ENCODE measurements around the gene ROR2.

The ROR2 gene

GRCh38 chr9:91782708-91783214 is 167.3 kb downstream of the ROR2 start:
- no peak overlapping the region for H3K4me3 ChIP-seq (ENCODE audit: low read depth, low read length)

DNA sequence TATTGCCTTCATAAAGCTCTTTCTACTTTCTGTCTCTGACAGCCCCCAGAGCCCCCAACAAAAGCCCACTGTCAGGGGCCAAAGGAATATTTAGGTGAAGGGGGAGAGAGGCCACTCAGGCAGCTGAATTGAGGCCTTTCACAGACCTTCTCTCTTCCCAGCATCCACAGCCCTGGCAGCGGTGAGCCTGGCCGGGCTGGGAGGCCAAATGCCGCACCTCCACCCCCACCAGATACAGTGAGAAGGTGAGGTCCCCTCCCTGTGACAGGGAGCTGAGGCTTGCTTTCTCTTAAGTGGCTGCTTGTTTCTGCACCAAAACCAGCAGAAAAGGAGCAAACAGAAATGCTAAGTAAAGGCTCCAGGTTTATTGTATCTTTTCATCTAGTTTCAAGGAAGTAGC is 168.1 kb downstream of the ROR2 start:
- no peak overlapping the region for H3K4me3 ChIP-seq (ENCODE audit: low read depth, low read length)

DNA sequence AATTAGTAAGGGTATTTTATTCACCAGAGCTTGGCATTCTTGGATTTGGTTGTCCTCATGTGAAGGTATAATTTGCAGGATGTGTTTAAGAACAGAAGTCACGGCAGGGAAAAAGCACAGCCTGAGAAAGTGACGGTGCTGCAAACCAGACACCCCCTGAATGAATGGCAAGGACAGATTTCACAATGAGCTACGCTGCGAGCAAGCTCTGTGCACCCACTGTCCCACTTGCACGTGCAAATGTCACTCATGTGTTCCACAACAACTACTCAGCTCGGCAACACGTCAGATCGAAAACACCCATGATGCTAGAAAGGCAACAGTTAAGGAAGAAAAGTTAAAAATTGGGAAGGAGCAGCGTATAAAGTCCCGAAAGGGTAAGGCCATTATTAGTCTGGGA is 168.9 kb downstream of the ROR2 start:
- H3K4me3 ChIP-seq (ENCODE audit: low read depth, low read length) = no peak overlapping the region

- H3K4me3 ChIP-seq (ENCODE audit: low read depth, low read length) = no peak overlapping the region
Measured at GRCh38 chr9:91778031-91778430, 172.0 kb downstream of the ROR2 start.

DNA sequence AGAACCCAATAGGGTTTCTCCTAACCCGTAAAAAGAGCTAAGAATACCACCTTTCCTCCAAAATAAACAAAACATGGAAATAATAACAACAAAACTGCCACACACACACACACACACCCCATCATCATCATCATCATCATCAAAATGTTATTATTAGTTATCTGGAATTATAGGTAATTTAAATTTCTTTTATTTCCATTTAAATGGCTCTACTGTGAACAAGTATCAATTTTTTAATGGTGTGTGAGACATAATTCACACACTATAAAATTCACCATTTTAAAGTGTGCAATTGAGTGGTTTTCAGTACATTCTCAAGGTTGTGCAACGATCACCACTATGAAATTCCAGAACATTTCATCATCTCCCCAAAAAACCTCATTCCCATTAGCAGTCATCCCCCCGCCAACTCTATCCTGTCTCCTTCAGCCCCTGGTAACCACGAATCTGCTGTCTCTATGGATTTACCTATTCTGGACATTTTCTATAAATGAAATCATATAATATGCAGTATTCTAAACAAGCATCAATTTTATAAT is 172.7 kb downstream of the ROR2 start:
- H3K4me3 ChIP-seq (ENCODE audit: low read depth, low read length) = no peak overlapping the region

DNA sequence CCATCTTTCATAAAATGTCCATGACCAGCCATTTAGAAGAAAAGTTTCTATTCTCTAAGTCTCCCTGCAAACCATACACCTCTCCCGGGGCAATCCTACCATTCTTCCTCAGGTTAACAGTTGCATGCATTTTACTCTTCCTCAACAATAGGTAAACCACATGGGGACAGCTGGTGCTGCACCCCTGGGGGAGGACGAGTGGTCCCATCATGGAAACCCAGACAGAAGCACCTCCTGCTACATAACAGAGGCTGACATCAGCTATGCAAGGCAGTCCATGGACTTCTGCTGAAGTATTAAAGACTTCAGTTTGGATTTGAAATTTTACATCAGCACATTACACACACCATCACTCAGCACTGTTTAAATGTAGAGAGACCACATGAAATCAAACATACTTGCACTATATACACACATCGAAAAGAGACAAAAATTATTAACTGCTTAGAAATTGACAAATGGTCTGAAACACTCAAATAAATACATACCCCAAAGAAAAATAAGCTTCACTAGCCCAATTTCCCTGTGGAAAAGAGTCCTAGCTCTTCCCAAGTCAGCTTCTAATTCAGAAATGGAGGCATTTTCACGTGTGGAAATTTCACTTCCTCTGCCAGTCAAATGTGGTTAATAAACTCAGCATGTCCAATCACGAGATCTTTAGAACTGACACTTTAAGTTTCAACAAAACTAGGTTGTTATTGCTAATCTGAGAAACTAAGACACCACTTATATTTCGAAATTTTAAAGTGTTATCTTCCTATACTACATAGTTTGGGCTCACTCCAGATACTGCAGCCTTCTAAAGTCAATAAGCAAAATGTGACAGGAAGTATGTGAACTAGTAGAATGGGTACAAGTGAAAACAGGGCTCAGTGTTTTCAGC is 173.4 kb downstream of the ROR2 start:
- no peak overlapping the region for H3K4me3 ChIP-seq (ENCODE audit: low read depth, low read length)

GRCh38 chr9:91775708-91776028 is 174.4 kb downstream of the ROR2 start:
- no peak overlapping the region for H3K4me3 ChIP-seq (ENCODE audit: low read depth, low read length)

DNA sequence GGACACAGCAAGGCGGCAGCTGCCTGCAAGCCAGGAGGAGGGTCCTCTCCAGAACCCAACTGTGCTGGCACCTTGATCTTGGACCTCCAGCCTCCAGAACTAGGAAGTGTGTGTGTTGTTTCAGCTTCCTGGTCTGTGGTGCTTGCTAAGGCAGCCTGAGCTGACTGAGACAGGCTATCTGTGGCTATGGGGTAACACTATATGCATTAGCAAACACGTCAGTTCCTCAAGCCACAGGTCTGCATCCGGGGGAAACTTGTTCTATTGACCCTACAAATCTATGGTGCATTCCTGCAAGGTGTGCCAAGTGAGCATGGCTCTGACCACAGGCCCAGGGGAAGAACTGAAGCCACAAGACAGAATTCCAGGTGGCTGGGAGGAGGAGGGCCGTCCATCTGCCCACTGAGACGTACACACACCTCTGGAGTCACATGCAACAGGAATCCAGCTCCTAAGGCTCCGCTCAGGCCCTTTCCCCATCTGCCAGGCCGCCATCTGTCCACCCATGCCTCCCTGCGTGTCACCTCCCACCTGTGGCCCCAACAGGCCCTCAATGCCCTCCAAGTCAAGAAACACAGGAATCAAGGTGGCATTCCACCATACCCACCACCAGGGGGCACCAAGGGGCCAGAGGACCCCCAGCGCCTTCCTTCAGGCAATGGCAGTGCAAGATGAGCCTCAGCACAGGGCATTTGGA is 174.9 kb downstream of the ROR2 start:
- H3K4me3 ChIP-seq (ENCODE audit: low read depth, low read length) = no peak overlapping the region

DNA sequence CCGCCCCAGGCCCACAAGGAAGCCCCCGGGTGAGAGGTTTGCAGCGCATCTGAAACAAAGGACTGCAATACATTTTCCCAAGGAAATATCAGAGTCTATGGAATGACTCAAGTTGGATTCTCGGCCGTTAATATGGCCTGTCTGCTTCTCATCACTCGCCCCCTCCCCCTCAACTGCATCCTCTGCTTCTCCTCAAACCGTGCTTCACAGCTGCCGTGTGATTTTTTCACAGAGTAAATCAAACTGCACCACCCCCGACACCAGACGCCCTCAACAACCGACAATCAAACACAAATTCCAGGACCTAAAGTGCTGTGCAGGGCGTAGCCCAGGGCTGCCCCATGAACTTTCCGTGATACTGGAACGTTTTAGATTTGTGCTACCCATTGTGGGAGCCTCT is 176.9 kb downstream of the ROR2 start:
- H3K4me3 ChIP-seq (ENCODE audit: low read depth, low read length) = no peak overlapping the region

GRCh38 chr9:91771864-91772263 is 178.2 kb downstream of the ROR2 start:
- no peak overlapping the region for H3K4me3 ChIP-seq (ENCODE audit: low read depth, low read length)

DNA sequence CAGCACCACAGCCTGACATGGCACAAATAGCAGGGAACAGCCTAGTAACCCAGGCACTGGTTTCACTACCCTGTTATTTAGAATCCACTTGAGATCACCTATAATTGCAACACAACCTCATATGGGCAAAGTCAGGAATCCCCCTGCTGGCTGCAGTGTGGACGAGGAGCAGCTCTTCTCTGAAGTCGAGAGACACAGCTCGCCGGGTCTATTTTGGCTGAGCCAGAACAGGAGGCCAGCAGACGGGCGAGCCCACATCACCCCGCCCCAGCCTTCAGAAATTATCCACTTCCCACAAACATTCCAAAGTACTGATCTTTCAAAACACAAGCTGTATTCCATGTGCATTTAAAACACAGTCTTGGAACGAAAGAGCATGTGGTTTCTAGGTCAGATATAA is 179.0 kb downstream of the ROR2 start:
- H3K4me3 ChIP-seq (ENCODE audit: low read depth, low read length) = no peak overlapping the region

GRCh38 chr9:91770229-91770628 is 179.8 kb downstream of the ROR2 start:
- H3K4me3 ChIP-seq (ENCODE audit: low read depth, low read length) = no peak overlapping the region

DNA sequence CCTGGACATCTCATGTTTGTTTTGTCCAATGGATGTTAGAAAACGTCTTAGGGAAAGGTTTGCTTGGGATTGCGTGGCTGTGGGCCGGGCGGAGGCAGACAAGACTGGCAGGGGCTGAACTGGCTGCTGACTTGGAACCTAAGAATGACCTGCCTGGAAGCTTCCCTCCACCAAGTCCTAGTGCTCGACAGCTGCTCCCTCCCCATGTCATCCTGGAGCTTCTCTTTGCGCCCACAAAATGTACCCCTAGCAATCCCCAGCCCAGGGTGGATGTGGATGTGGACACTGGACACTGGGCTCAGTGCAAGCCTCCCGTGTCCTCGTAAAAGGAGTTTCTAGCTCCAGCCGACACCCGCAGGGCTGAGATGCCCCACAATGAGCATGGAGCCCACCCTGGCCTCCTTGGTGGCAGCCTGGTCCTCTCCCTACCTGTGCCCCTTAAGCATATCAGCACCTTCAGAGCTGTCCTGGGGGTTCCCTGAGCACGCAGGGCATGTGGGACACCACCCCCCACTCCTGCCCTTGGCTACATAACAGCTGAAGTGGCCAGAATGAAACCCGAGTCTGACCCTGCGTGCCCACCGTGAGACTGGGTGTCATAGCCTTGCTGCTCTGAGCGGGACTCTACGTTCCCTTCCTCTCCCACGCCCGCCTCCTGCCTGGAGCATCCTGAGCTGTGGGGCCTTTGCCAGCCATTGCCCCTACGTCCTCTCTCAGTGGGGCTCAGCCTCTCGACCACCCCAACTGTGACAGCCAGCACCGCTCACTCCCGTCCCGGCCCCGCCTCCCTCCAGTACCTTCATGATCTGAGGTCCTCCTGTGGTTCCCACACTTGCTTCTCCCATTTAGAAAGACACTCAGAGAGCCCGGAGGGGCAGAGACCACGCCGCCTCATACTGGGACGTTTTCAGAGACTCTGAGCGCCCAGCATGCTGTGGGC is 180.8 kb downstream of the ROR2 start:
- H3K4me3 ChIP-seq (ENCODE audit: low read depth, low read length) = no peak overlapping the region

- H3K4me3 ChIP-seq (ENCODE audit: low read depth, low read length) = no peak overlapping the region
Measured at GRCh38 chr9:91768507-91768906, 181.5 kb downstream of the ROR2 start.

GRCh38 chr9:91766315-91767069 is 183.5 kb downstream of the ROR2 start:
- no peak overlapping the region for H3K4me3 ChIP-seq (ENCODE audit: low read depth, low read length)

DNA sequence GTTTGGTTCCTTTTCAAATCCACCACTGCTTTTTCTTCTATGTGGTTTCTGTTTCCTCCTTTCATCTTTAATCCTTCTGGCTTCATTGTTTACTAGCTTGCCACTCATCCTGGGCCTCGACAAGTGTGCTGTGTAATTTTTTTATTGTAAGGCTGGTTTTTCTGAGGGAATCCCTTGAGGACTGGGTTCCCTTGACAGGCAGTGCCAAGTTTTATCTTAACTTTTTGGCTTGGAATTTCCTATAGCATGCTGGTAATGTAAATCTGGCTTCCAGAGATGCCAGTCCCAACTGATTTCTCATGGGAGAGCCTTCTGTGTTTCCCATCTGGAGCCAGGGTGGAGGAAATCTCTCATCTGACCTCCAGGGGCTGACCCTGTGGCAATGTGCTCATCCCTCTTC is 184.7 kb downstream of the ROR2 start:
- no peak overlapping the region for H3K4me3 ChIP-seq (ENCODE audit: low read depth, low read length)

GRCh38 chr9:91764661-91765060 is 185.4 kb downstream of the ROR2 start:
- H3K4me3 ChIP-seq (ENCODE audit: low read depth, low read length) = no peak overlapping the region

GRCh38 chr9:91761362-91761761 is 188.7 kb downstream of the ROR2 start:
- no peak overlapping the region for H3K4me3 ChIP-seq (ENCODE audit: low read depth, low read length)

DNA sequence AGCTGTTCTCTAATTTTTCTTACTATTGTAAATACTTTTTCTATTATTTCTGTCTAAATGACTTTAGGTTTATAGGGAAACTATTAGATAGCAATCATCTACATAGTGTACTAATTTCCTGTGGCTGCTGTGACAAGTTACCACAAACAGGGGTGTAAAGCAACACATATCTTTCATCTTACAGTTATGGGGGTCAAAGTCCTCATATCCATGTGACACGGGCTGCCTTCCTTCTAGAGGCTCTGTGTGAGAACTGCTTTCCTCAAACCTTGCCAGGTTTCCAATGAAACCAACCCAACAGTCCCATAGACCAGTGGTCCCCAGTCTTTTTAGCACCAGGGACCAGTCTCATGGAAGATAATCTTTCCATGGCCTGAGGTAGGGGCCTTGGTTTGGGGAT is 189.1 kb downstream of the ROR2 start:
- no peak overlapping the region for H3K4me3 ChIP-seq (ENCODE audit: low read depth, low read length)

DNA sequence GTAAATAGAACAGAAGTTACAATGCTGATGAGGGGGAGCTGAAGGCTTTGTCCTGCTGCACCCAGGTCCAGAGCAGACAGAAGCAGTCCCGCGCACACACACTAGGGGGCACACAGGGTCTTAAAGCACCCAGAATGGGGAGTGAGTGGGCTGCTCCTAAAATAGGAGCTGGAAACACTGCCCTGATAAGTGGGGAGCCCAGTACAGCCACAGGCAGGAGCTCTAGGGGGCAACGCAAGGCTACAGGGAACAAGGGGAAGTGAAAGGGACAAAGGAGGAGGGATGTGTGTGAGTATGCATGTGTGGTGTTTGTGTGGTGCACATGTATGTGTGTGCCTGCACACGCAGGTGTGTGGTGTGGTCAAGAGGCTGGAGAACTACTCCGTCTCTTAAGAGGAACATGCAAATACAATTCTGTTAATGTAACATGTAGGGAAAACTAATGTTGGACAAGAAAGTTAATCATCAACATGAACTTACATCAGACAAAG is 191.5 kb downstream of the ROR2 start:
- H3K4me3 ChIP-seq (ENCODE audit: low read depth, low read length) = no peak overlapping the region
